ENCODE data around the gene CEP20. TPM values are rescaled to one million over a fixed set of nuclear protein-coding genes. Genes with fewer than 3 reads are reported as not detected.
A peak's percentile ranks its signal among the peaks of the same experiment; 100 is the strongest.

The CEP20 gene
- polyA plus RNA-seq, 2 of the 4 experiments (the other 2 are of a cell fraction) = 58.7 to 97.5 TPM

DNA sequence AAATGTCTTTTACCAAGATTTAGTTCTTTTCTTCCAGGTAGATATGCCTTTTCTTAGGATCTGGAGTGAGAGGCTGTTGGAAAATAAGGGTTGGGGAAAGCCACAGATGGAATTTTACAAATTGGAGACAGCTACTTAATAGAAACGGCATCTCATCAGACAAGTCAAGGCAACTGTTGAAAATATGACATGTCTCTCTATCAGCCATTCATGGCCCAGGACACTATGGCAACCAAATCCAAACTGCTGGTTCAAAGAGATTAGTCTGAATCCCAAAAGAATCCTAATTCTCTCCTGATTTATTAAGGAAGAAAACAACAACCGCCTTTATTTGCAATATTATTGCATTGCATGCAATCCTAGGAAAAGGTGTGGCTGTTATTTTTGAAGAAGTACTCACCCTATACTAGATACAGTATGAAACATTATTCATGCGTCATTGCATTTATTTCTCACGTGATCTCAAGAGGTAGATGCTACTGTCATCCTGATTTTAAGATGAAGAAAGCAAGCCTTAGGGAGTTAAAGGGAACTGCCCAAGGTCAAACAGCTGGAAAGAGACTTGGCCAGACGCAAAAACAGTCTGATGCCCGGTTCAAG is 12.6 kb upstream of the CEP20 start:
- TF ChIP-seq BHLHE40 (IDR thresholded peaks at IDR 0.05; ENCODE audit: low read depth, low read length) (no peak), RARB (CRISPR knock-in tag; IDR thresholded peaks at IDR 0.05) (no peak), FOSL2 (IDR thresholded peaks at IDR 0.05) (no peak), FOSL2 (CRISPR knock-in tag; IDR thresholded peaks at IDR 0.05) (0 out of 2 replicates have a peak, but pooled peaks have one; percentile 20), ZFP36 (IDR thresholded peaks at IDR 0.05; ENCODE audit: borderline replicate concordance, partially characterized antibody) (no peak), FOXS1 (CRISPR knock-in tag; IDR thresholded peaks at IDR 0.05) (no peak), MAFK (IDR thresholded peaks at IDR 0.05; ENCODE audit: partially characterized antibody) (peak; percentile 8), CHD2 (IDR thresholded peaks at IDR 0.05; ENCODE audit: low read length, partially characterized antibody) (no peak), HDAC2 (IDR thresholded peaks at IDR 0.05) (no peak)
- TF ChIP-seq, protein P1, sequence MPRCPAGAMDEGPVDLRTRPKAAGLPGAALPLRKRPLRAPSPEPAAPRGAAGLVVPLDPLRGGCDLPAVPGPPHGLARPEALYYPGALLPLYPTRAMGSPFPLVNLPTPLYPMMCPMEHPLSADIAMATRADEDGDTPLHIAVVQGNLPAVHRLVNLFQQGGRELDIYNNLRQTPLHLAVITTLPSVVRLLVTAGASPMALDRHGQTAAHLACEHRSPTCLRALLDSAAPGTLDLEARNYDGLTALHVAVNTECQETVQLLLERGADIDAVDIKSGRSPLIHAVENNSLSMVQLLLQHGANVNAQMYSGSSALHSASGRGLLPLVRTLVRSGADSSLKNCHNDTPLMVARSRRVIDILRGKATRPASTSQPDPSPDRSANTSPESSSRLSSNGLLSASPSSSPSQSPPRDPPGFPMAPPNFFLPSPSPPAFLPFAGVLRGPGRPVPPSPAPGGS (IDR thresholded peaks at IDR 0.05) = no peak
- TF ChIP-seq, protein P2, sequence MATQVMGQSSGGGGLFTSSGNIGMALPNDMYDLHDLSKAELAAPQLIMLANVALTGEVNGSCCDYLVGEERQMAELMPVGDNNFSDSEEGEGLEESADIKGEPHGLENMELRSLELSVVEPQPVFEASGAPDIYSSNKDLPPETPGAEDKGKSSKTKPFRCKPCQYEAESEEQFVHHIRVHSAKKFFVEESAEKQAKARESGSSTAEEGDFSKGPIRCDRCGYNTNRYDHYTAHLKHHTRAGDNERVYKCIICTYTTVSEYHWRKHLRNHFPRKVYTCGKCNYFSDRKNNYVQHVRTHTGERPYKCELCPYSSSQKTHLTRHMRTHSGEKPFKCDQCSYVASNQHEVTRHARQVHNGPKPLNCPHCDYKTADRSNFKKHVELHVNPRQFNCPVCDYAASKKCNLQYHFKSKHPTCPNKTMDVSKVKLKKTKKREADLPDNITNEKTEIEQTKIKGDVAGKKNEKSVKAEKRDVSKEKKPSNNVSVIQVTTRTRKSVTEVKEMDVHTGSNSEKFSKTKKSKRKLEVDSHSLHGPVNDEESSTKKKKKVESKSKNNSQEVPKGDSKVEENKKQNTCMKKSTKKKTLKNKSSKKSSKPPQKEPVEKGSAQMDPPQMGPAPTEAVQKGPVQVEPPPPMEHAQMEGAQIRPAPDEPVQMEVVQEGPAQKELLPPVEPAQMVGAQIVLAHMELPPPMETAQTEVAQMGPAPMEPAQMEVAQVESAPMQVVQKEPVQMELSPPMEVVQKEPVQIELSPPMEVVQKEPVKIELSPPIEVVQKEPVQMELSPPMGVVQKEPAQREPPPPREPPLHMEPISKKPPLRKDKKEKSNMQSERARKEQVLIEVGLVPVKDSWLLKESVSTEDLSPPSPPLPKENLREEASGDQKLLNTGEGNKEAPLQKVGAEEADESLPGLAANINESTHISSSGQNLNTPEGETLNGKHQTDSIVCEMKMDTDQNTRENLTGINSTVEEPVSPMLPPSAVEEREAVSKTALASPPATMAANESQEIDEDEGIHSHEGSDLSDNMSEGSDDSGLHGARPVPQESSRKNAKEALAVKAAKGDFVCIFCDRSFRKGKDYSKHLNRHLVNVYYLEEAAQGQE (IDR thresholded peaks at IDR 0.05) = no peak
- TF ChIP-seq, protein P3, sequence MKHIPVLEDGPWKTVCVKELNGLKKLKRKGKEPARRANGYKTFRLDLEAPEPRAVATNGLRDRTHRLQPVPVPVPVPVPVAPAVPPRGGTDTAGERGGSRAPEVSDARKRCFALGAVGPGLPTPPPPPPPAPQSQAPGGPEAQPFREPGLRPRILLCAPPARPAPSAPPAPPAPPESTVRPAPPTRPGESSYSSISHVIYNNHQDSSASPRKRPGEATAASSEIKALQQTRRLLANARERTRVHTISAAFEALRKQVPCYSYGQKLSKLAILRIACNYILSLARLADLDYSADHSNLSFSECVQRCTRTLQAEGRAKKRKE (CRISPR knock-in tag; IDR thresholded peaks at IDR 0.05; ENCODE audit: low read depth) = no peak
- TF ChIP-seq, protein P4, sequence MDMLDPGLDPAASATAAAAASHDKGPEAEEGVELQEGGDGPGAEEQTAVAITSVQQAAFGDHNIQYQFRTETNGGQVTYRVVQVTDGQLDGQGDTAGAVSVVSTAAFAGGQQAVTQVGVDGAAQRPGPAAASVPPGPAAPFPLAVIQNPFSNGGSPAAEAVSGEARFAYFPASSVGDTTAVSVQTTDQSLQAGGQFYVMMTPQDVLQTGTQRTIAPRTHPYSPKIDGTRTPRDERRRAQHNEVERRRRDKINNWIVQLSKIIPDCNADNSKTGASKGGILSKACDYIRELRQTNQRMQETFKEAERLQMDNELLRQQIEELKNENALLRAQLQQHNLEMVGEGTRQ (IDR thresholded peaks at IDR 0.05) = peak; percentile 32; the same call in 1 of the 2 replicates
- POLR2A ChIA-PET = interaction anchor here (0.6 kb wide), 1 partner anchor 49 kb away, joined by 3 read pairs; no protein-coding TSS in a partner anchor
- DNase-seq (ENCODE audit: low read depth in 1 of 2, low spot score in 1 of 2) (no peak), FAIRE-seq (no peak), ATAC-seq (no peak)
- H3K4me2 ChIP-seq = peak overlapping the region; percentile 66
- H3K9me3 ChIP-seq = no peaks in the 10 kb centered on the region
- H3K4me3 ChIP-seq = no peak overlapping the region
- peak overlapping the region; percentile 90 to 91 for H3K27ac ChIP-seq
- WGBS (ENCODE audit: missing lambda C conversion rate) = 65% methylated on average over 6 of the region's 6 CpGs
- CTCF ChIA-PET = interaction anchor here (1.1 to 2.8 kb wide), 4 partner anchors 19 to 26 kb away, joined by 3 to 12 read pairs (median 4); no protein-coding TSS in a partner anchor
- H3K4me1 ChIP-seq = peaks cover 50% of the 10 kb centered on the region

DNA sequence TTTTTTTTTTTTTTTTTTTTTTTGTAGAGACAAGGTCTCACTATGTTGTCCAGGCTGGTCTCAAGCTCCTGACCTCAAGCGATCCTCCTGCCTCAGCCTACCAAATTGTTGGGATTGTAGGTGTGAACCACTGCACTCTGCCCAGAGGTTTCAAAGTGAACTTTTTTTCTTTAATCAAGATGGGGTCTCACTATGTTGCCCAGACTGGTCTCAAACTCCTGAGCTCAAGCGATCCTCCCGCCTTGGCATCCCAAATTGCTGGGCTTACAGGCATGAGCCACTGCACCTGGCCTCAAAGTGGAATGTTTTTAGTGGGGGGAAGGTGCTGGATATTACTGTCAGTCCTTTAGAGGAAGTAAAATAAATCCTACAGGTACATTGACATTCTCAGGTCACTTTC is 12.0 kb upstream of the CEP20 start:
- 88% methylated on average over 3 of the region's 3 CpGs for WGBS (ENCODE audit: missing lambda C conversion rate)
- ATAC-seq (no peak), FAIRE-seq (no peak), DNase-seq (ENCODE audit: low read depth in 1 of 2, low spot score in 1 of 2) (no peak)
- H3K9me3 ChIP-seq = no peaks in the 10 kb centered on the region
- H3K27ac ChIP-seq = peak overlapping the region; percentile 90 to 91
- H3K4me2 ChIP-seq = peak overlapping the region; percentile 66
- no peak overlapping the region for H3K4me3 ChIP-seq
- ChIA-PET CTCF (interaction anchor here (0.5 to 2.8 kb wide), 7 partner anchors 13 to 227 kb away, joined by 3 to 14 read pairs (median 3); partner anchors contain the start of gene CEP20), POLR2A (interaction anchor here (0.6 to 1.9 kb wide), 8 partner anchors 12 to 122 kb away, joined by 3 to 25 read pairs (median 4); partner anchors contain the start of gene CEP20)
- TF ChIP-seq, protein P3 (CRISPR knock-in tag; IDR thresholded peaks at IDR 0.05; ENCODE audit: low read depth) = no peak
- TF ChIP-seq, protein P4 (IDR thresholded peaks at IDR 0.05) = 0 out of 2 replicates have a peak, but pooled peaks have one; percentile 7
- H3K4me1 ChIP-seq = peaks cover 50% of the 10 kb centered on the region

Measured in A549 (cell line).